T follicular helper cell (primary cell): ENCODE results near the gene CRAMP1.

Source experiments
- DNase-seq: peaks from one replicate; pipeline ENCODE4 v3.0.0-alpha.2; 2020; ENCODE audit warnings: low read depth

Gene CRAMP1

DNA sequence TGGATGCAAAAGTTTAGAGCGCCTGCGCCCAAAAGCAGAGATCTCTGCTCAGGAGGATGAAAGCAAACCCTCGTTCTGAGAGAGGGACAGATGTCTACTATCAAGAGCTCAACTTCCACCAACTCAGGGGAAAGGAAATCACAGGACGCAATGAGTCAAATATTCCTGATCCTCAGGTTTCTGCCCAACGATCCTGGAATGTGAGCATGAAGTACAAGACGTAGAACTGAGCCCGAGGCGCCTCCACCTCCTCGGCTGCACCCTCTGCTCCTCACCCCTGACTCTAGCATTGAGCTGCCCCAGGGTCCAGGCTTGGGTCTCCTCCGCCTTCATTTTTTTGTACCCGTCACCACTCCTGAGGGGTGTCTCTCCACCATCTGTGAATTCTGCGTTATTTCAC, 15.6 kb upstream of the CRAMP1 start:
- DNase-seq, result no peak

GRCh38 chr16:1597154-1597553, 15.0 kb upstream of the CRAMP1 start:
- DNase-seq, result no peak

- no peak for DNase-seq
These were observed 11.1 kb upstream of the CRAMP1 start for GRCh38 chr16:1601031-1601430.

DNA sequence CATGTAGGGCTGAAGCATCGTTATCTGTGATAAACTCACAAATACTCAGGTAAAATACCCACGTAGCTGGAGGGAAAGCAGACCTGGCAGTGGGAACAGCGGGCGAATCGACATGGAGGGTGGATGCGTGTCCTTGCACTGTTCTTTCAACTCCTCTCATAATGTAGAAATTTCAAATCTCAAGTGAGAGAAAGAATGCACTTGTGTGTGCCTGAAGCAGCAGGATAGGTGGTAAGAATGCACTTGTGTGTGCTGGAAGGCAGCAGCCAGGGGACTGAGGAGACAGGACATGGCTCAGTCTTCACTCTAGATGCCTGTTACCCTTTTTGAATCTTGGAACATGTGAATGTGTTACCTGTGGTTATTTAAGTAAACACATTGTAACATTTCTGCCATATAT, 10.7 kb upstream of the CRAMP1 start:
- DNase-seq, result no peak

- no peak for DNase-seq
These were observed 9.9 kb upstream of the CRAMP1 start for GRCh38 chr16:1602285-1602684.

DNA sequence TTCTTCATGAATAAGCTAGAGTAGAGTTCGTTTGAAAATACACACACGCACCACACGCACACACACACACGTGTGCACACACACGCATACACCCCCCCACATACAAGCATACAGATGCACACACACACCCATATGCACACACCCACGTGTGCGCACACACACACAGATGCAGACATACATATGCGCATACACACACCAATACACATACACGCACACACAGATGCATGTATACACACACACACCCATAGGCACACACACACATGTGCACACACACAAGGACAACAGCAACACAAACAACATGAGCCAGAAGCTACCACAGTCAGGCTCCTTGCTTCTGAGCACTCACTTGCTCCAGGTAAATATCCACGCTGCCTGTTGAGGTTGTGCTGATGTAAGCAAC, 5.4 kb upstream of the CRAMP1 start:
- no peak for DNase-seq

DNA sequence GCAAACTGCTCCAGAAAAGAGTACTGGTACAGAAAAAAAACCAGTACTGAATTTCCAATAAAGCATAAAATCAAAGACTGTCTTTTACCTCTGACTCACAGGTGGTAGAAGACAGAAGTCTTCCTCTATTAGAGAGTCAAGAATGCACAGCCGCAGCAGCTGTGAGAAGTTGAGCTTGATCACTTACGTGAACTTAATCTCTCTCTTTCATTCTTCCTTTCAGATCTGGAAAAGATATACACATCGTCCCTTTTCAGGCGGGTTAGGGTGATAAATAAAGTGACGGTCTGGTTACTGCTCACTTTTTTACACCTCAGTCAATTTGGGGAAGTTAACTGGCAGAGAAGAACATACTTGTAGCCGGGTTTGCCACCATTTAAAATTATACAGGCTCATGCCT, 4.2 kb upstream of the CRAMP1 start:
- no peak for DNase-seq

- peak; percentile 90 for DNase-seq
These were observed 1.9 kb upstream of the CRAMP1 start for GRCh38 chr16:1610071-1610898.

DNA sequence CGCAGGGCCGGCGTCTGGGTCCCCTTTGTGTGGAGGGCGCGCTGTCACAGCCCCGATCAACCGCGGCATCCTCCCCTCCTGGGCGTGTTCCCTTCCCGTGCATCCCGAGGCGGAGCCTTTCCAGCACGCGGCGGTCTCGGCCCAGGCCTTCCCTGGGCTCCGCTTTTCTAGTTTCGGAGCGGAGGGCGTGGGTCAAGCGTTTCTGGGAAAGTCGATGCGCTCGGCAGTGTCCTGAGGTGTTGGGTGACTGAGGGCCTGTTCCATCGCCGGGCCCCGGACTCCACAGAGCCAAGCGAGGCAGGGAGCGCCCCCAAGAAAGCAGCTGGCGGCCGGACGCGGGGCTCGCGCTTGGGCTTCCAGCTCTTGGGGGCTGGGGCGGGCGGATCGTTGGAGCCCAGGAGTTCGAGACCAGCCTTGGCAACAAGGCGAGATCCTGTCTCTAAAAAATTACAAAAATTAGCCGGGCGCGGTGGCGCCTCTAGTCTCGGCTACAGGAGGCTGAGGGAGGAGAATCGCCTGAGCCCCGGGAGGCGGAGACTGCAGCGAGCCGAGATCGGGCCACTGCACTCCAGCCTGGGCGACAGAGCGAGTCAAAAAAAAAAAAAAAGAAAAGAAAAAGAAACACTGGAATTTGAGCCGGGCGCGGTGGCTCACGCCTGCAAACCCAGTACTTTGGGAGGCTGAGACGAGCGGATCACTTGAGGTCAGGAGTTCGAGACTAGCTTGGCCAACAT, 1.1 kb upstream of the CRAMP1 start:
- DNase-seq, result no peak

GRCh38 chr16:1613211-1613622, 1.1 kb downstream of the CRAMP1 start:
- no peak for DNase-seq

DNA sequence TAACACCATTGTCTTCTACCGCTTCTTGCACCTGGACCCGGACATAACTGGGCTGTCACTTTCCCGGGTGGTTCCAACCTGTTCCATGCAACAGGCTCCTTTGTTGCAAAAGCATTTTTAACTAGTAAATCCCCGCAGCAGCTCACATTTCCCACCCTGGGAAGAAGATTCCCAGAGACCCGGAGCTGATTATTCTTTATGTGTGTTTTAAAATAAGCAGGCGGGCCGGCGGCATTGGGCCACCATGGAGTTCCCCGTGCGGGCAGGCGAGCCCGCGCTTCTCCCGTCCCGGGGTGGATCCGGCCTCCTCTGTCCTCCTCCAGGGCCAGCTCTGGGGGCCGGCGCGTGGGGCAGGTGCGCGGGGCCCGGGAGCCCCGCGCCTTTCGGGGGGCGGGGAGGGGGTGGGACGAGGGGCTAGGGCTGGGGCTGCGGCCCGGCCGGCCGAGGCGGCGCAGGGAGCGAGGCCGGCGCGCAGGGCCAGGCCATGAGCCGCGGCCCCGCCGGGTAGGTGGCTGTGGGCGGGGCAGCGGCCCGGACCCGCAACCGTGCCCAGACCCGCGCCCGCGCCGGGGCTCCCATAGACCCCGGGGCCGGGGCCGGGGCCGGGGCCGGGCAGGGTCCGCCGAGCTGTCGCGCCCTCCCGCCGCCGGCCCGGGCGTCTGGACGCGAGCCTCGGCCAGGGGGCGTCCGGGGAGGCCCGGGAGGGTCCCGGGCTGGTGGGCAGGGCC, 1.7 kb downstream of the CRAMP1 start:
- no peak for DNase-seq

DNA sequence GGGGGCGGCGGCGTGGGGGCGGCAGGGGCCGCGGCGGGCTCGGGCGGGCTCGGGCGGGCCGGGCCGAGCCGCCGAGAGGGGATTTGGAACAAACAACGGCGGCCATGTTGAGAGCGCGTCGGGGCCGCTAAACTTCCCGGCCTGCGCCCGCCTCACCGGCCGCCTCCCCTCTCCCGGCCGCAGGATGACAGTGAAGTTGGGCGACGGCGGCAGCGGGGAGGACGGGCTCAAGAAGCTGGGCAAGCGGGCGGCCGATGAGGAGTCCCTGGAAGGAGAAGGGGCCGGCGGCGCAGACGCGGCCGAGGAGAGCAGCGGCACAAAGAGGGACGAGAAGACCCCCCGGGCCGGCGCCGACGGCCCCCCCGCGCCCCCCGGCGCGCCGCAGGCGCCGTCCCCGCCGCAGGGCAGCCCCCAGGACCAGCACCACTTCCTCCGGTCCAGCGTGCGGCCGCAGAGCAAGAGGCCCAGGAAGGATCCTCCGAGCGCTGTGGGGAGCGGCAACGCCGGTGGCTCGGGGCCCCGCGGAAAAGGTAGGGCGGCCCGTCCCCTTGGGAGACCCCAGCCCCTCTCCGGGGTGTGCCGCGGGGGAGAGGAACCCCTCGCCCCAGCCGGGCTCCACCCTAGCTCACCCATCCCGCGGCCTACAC, 2.4 kb downstream of the CRAMP1 start:
- DNase-seq, result no peak

- DNase-seq, result no peak
These were observed 3.6 kb downstream of the CRAMP1 start for GRCh38 chr16:1615761-1616160.

GRCh38 chr16:1619976-1620375, 7.8 kb downstream of the CRAMP1 start:
- no peak for DNase-seq

GRCh38 chr16:1620391-1620790, 8.2 kb downstream of the CRAMP1 start:
- DNase-seq, result no peak

GRCh38 chr16:1621851-1622250, 9.7 kb downstream of the CRAMP1 start:
- no peak for DNase-seq

GRCh38 chr16:1626327-1626726, 14.2 kb downstream of the CRAMP1 start:
- no peak for DNase-seq

DNA sequence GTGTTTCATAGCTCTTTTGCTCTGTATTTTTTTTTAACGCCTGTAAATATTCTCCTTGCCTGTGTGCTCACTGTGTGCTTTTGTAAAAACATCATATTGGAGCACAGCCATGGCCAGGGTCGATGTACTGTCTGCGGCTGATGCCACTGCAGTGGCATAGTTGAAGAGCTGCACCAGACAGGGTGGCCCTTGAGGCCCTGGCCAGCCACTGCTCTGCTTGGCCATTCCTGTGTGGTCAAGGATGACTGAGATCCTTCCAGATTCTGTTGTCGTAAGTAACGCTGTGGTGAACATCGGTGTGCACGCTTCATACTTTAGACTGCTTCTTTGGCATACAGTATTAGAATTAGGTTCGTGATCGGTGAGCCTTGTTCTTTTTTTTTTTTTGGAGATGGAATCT, 14.6 kb downstream of the CRAMP1 start:
- DNase-seq, result no peak

- no peak for DNase-seq
These were observed 18.5 kb downstream of the CRAMP1 start for GRCh38 chr16:1630450-1631213.

DNA sequence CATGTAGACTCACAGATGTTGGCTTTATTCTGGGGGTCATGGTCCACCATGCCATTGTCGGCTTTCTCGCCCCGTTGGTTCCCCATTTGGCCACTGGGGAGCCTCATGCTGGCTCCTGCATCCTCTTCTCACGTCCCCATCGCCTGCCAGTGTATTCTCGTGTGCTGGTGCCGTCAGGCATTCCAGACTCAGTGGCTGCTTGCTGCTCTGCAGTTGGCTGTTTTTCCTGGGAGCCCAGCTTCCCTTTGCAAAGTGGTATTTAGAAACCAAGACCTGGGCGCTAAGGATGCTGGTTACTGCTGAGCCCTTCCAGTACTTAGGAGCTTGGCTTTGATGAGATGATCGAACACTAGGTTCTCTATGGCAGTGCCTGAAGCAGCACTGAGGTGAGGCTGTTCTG, 19.1 kb downstream of the CRAMP1 start:
- no peak for DNase-seq

DNA sequence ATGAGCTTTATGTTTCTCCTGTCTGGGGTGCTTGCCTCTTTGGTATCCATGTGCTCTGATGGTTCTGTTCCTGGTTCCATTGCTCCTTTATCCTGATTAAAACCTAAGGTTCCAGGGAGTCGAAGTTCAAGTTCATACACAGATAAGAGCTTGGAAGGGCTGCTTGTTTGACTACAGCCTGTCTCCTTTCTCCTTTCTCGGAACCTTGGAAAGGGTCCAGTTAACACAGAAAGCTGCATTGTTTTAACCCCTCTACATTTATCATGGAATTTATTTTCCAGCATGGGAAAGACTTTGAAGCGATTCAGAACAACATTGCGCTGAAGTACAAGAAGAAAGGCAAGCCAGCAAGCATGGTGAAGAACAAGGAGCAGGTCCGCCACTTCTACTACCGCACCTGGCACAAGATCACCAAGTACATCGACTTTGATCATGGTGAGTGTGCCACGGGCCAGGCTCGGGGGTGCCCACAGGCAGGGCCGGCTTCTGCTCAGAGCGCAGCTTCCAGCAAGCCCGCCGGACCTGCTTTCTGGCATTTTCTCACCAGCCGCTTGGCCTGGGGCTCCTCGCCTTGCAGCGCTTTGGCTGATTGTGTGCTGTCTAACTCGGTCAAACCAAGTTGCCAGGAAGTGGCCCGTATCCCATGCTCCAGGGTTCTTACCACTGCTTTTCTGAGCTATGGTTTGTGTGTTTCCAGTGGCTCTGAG, 19.9 kb downstream of the CRAMP1 start:
- no peak for DNase-seq
